ENCODE results near the gene PRF1.
A peak's percentile ranks its signal among the peaks of the same experiment; 100 is the strongest.

GRCh38 chr10:70576803-70577517 lies 25.6 kb downstream of the PRF1 start:
- TF ChIP-seq, protein P1, sequence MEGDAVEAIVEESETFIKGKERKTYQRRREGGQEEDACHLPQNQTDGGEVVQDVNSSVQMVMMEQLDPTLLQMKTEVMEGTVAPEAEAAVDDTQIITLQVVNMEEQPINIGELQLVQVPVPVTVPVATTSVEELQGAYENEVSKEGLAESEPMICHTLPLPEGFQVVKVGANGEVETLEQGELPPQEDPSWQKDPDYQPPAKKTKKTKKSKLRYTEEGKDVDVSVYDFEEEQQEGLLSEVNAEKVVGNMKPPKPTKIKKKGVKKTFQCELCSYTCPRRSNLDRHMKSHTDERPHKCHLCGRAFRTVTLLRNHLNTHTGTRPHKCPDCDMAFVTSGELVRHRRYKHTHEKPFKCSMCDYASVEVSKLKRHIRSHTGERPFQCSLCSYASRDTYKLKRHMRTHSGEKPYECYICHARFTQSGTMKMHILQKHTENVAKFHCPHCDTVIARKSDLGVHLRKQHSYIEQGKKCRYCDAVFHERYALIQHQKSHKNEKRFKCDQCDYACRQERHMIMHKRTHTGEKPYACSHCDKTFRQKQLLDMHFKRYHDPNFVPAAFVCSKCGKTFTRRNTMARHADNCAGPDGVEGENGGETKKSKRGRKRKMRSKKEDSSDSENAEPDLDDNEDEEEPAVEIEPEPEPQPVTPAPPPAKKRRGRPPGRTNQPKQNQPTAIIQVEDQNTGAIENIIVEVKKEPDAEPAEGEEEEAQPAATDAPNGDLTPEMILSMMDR (IDR thresholded peaks at IDR 0.05) = peak; percentile 54
- no peak for TF ChIP-seq EZH2 (IDR thresholded peaks at IDR 0.05; ENCODE audit: borderline replicate concordance, insufficient read depth, low read depth, low read length, poor library complexity, severe bottlenecking)
